ENCODE results near the gene PSTPIP1.
"Not testable (repeated sequence)": the region's sequence is repeated elsewhere in the genome, so short reads cannot be mapped to it uniquely, and the experiment has no call there.

PSTPIP1 gene

DNA sequence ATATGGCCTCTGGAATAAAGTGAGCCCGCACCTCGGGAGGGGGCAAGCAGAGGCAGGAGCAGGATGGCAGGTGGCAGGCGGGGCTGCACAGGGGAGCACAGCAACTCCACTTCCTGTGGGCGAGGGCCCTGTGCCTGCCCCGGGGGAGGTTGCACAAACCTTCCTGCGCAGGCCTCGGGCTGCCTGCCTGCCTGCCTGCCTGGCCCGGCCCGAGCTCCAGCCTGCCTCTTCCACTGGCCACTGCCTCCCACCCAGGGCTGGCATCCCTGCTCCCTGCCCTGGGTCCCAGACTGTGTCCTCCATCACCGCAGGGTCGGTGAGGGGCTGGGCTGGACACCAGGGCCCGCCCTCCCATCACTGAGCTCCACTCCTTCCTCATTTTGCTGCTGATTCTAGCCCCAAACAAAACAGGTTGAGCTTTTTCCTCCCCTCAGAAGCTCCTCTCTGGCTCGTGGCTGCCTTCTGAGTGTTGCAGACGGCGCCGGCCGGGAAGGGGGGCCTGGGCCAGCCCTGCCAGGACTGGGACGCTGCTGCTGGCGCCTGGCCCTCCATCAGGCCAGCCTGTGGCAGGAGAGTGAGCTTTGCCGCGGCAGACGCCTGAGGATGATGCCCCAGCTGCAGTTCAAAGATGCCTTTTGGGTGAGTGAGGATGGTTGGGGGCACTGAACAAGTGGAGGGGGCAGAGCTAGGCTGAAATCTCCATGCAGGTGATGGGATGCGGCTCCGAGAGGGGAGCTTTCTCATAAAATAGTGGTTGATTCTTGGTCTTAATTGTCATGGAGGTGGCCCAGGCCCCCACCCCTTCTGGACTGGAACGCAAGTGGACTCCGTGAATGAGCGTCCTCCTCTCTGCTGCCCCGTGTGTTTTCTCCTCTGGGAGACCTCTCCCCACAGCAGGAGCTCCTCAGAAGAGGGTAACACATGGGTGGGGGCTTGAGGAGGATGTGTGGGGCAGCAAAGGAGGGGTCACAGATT lies at the start of gene PSTPIP1:
PSTPIP1 (plus strand) TSS at position 156 of the 975 bp plus-strand sequence; CDS start at position 604, 448 bp downstream.
- no peak for DNase-seq

DNA sequence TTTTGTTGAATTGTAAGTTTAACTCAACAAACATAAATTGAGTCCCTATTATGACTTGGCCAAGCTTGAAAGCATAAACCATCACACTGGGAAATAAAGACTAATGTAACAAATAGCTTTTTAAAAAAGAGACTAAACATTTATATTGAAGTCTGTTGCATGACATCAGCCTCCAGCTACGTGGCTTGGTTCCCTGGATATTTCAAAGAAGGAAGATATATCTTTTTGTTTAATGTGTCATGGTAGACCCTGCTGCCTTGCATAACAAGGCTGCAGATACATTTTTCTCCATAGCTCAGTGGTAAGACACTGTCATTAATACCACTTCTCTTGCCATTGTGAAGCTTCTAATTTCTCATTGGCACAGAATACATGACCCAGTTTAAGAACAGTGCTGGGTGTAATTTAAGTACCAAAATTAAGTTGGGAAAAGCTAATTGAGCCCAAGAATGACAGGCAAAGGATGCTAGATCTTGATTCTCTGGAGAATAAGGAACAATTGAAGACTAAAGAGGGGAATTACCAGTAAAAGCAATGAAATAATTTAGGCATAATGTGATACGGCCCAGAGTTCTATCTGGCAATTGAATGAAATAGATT lies 49.3 kb upstream of the PSTPIP1 start:
- no peak for DNase-seq

DNA sequence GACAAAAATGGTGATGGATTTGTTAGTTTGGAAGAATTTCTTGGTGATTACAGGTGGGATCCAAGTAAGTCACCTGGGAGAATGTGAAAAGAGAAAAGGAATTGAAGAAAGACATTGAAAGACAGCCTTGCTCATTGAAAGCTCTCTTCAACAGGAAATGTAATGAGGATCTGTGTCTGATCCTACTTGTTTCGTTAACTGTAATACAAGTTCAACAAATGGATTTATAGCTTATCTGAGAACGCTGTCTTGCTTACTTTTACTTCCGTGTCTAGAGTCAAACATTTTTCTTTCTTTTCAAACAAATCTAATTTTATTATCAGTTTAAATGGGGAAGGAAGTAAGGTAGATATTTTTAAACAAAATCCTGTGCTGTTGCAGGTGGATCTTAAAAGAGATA lies 47.5 kb upstream of the PSTPIP1 start:
- DNase-seq = no peak

DNA sequence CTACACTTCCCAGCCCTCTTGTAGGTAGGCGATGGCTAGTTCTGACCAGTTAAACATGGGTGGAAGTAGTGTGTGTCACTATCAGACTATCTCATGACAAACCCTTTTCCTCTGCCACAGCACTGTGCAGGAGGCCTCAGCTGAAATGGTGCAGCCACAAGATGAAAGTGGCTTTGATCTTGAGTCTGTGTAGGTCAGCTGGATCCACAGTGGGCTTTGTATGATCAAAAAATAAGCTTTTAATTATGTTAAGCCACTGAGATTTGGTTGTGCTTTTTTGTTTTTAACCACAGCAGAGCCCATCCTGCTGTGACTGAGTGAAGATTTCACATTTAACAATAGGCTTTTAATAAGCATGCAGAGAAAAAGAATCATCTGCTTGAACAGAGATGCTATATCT lies 43.7 kb upstream of the PSTPIP1 start:
- DNase-seq = no peak

DNA sequence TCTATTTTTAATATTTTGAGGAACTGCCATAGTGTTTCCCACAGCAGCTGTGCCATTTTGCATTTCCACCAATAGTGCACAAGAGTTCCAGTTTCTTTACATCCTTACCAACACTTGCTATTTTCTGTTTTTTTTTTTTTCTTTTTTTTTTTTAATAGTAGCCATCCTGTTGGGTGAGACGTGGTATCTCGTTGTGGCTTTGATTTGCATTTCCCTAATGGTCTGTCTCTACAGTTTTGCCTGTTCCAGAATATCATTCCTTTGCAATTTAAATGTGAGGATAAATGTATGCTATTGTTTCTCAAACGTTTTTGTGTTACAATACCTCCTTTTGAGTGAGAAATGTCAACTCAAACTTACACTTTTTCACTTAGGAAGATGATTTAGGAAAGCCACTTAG lies 41.0 kb upstream of the PSTPIP1 start:
- no peak for DNase-seq

DNA sequence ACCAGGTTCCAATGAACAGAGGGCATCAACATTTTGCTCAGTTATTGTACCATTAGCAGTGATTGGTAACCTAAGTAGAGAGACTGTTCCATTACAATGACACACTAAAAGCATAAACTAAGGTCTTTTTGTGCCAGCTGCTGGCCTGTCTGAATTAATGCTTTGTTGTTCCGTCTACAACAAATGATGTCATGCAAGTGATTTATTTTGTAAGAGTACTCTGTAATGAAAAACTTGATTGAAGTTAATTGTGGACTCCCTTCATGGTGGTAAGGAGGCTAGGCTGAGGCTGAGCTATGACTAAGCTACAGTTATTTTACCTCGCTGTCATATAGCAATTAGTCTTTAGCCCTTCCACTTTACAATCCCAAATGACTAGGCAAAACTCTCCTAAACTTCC lies 40.2 kb upstream of the PSTPIP1 start:
- DNase-seq = no peak

DNA sequence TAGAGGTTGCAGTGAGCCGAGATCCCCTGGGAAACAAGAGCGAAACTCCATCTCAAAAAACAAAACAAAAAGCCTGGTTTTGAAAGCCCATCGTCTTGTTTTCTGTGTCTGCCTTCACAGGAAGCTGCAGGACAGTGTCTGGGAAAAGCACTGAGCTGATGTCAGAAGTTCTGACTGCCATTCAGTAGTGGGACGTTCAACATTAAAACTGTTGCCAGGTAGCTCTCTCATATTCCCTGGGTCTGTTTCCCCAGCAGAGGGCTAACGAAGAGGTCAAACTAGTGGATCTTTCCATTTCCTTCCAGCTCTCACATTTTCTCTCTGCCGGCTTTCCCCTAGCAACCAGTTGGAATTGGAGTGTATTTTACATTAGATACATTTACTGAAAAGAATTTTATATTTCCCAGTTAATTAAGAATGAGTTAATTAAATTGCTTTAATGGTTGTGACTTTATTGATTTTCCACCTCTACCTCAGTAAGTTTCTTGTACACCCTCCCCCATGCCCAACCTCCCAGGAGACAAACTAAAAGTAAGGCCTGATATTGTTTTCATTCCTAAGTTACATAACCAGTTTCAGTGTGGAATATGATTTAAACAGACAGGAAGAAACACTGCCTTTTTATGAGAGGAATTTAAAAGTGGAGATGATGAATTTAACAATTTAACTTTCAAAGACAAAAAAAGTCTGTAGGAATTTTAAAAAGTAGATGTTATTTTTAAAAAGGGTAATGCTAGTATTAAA lies 33.5 kb upstream of the PSTPIP1 start:
- DNase-seq = no peak

DNA sequence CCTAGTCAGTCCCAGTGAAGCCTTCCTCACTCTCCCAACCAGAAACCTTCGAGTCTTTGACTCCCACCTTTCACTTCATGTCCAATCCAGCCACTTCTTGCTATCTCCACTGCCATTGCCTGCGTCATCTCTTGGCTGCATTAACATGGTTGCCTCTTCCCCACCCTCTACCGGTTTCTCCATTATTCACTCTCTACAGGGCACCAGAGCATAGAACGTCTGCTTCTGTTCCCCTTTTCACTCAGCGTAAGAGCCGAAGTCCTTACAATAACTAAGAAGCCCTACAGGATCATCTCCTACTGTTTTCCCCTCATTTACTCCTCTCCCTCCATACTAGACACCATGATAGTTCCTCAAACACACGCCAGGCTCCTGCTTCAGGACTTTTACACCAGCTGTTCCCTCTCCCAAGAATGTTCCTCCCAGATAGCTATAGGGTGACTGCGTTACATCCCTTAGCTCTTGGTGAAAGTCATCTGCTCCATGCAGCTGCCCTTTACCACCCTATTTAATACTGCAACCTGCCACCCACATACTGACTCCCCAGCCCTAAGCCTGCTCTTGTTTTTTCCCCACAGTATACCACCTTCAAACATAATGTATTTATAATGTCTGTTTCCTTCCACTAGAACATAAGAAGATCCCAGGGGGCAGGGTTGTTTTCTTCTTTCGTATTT lies 32.5 kb upstream of the PSTPIP1 start:
- no peak for DNase-seq

DNA sequence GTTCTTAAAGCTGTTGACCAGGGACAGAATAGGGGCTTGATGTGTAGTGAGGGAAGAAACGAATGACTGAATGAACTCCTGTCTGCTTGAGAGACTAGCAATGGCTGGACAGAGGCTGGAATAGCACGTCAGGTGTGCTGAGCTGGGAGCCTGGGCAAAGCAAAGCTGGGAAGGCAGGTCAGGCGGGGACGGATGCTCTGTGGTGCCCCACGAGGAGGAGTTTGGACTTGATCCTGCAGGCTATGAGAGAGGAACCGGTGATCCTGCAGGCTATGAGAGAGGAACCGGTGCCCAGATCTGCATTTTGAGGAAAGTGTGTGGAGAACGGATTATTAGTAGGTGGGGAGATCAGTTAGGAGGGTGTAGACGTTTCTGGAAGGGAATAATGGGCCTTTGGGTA lies 31.3 kb upstream of the PSTPIP1 start:
- no peak for DNase-seq

DNA sequence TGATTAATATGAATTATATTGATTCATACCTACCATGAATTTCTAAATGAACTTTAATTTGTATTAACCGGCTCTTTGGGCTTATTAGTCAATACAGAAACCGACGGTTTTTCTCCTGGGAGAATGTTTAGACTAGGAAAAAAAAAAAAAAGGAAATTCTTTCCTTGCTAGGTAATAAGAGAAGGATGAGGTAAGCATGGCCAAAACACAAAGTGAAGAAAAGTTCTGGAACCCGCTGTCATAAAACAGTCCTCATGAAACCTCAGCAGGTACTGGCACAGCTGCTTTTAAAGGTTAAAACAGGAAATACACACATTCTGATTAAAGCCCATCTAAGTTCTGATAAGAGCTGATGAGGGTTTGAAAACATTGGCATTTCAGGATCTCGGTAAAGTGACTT lies 30.8 kb upstream of the PSTPIP1 start:
- DNase-seq = no peak

DNA sequence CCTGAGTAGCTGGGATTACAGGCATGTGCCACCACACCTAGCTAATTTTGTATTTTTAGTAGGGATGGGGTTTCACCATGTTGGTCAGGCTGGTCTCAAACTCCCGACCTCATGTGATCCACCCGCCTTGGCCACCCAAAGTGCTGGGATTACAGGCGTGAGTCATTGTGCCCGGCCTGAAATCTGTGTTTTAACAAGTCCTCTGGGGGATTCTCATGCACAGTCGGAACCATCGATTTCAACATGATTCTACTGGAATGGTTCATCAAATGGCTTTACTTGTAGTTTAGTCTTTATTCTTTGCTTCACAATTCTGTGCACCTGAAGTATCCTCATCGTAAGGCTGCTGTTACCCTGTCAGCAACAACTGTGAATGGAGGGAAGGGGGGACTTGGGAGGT lies 28.9 kb upstream of the PSTPIP1 start:
- DNase-seq = not testable (repeated sequence)

DNA sequence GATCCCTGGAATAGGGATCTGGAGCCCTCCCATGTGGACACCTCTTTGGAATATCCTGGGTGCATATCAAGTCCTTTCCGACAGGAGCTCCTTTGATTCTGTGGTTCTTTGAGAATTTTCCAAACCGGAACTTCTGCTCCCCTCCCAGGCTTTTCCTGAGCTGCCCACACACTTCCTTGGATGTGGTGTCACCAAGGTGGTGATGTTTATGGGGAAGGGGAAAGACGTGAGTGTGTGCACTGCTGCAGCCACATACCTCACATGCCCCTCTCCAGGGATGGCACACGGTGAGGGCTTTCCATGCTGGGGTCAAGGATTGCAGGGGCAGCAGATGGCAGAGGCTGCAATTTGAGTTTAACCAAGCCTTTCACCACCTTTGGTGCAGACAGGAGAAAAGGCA lies 27.9 kb upstream of the PSTPIP1 start:
- DNase-seq = no peak

DNA sequence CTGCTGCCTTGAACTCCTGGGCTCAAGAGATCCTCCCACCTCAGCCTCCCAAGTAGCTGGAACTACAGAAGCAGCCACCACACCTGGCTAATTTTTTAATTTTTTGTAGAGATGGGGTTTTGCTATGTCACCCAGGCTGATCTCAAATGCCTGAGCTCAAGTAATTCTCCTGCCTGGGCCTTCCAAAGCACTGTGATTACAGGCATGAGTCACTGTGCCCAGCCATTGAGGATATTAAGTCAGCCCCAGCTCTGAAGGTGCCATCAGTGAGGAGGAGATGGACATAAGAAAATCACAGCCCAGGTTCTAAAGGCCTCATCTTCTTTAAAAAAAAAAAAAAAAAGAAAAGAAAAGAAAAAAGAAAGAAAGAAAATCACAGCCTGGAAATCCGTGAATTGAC lies 26.6 kb upstream of the PSTPIP1 start:
- no peak for DNase-seq

DNA sequence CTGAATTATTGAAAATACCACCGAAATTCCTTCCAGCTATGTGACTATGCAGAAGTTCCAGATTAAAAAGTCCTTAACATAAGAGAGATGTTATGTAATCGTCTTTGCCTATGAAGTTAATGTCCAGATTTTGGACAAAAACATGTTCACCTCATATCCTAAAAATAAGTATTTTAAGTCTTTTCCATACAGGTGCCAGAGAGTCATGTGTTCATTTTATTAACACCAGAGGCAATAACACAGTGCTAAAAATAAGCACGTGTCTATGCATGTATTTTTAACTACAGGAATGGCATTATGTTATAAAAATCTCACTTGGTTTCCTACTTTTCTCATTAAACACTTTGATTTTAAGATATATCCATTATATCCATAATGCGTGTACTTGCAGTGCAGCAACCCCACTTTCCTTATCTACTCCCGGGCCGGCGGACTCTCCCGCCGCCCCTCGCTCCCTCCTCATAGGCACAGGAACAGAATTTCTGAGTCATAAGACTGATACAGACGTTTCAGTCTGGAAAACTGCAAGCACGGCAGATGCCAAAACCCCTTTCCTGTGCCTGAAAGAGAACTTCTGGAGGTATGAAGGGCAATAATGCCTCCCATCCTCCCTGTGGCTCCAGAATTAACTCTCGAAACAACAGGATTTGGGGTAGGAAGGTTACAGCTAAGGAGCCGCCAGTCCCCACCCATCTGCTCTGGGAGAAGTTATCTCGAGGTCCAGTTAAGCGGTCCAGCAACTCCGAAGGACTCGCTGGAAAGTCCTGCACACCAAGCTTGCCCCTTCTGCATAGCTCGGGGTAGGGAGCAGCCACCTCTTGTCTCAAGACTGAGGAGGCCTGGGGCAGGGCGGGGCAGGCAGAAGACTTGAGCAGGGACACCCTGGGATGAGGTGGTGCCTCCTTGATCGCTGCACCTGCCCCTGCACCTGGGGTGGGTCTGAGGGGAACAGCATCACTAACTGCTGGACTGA lies 22.3 kb upstream of the PSTPIP1 start:
- no peak for DNase-seq

DNA sequence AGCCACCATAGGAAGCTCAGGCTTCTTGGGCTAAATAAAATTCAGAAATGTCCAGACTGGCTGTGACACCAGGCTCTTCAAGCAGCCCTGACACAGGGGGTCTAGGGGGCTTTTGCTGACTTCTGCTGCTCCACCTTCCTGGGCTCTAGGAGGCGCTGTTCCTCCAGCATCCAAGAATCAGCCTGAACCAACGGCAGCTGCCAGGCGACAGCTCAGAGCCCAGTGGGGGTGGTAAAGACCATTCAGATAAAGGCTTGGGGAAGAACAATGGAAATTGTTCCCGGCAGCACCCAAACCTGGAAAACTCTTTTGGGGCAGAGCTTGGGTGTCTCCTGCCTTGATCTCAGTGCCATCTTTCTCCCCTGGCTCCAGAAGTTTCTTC lies 21.6 kb upstream of the PSTPIP1 start:
- no peak for DNase-seq

DNA sequence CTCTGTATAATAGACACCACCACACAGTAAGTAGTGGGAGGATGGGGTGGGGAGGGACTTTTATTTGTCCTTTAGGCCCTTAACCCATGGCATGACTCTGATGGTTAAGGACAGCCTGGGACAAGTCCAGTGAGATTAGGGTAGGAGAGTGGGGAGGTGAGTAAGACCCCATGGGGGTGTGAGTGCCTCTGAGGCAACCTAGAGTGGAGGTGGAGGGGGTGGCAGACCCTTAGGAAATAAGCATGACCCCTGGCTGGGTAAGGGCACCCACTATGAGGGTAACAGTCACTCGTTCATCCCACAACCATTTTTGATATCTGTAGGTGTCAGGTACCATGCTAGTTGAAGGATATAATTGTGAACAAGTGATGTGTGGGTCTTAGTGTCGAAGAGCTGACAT lies 21.0 kb upstream of the PSTPIP1 start:
- no peak for DNase-seq

DNA sequence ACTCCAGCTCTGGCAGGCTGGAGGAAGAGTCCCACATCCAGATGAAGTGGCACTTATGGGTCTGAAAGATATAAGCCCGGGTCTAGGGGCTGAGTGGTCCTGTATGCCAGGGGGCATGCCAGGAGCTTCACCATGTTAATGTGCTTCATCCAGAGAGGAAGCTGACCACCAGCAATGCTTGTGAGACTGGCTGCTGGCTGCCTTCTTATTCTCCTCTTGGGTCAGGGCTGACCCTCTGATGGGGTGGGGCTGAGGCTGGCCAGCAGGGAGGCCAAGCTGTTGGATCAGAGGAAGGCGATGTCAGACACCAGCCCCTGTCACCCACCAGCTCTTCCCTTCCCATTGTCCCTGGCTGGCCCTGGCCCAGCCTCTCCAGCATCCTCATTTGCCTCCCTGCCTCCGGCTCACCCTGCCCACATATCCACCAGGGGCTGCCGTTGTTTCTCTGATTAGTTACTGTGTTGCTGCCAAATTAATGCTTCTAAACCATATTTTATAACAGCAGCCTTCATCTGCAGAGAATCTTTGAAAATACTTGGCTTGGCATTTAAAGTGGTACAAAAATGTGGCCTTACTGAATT lies 20.4 kb upstream of the PSTPIP1 start:
- no peak for DNase-seq

DNA sequence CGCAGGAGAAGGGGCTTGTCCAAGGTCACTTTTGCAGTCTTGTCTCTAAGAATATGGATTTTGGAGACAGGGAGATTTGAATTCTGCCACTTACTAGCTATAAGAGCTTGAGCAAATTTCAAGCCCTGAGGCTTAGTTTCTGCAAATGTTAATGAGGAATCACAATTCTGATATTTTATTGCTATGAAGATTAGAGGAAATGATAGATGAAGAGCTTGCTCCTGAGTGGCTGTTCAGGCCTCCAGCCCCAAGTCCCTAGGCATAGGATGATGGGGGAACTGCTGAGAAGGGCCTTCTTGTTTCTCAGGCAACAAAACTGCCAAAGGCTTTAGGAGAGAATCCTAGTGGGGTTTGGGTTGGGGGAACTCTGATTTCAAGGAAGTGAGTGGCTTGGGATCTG lies 18.8 kb upstream of the PSTPIP1 start:
- no peak for DNase-seq

DNA sequence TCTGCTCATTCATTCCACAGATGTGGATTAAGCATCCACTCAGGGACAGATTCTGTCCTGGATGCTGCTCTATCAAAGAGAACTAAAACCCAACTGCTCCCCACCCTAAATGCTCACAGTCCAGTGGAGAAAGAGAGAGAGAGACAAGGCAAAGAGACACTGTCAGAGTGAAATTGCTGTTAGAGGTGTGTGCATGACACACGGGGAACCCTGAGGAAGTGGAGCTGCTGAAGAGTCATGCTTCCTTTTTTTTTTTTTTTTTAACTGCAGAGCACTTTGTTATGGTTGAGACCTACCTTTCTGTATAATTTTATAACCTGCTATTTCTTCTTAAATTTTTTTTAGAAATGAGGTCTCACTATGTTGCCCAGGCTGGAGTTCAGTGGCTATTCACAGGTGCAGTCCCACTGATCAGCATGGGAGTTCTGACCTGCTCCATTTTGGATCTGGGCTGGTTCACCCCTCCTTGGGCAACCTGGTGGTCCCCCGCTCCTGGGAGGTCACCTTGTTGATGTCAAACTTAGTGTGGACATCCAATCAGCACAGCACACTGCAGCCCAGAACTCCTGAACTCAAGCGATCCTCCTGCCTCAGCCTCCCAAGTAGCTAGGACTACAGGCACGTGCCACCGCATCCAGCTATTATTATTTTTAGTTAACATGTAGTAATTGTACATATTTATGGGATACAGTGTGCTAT lies 18.2 kb upstream of the PSTPIP1 start:
- DNase-seq = no peak

DNA sequence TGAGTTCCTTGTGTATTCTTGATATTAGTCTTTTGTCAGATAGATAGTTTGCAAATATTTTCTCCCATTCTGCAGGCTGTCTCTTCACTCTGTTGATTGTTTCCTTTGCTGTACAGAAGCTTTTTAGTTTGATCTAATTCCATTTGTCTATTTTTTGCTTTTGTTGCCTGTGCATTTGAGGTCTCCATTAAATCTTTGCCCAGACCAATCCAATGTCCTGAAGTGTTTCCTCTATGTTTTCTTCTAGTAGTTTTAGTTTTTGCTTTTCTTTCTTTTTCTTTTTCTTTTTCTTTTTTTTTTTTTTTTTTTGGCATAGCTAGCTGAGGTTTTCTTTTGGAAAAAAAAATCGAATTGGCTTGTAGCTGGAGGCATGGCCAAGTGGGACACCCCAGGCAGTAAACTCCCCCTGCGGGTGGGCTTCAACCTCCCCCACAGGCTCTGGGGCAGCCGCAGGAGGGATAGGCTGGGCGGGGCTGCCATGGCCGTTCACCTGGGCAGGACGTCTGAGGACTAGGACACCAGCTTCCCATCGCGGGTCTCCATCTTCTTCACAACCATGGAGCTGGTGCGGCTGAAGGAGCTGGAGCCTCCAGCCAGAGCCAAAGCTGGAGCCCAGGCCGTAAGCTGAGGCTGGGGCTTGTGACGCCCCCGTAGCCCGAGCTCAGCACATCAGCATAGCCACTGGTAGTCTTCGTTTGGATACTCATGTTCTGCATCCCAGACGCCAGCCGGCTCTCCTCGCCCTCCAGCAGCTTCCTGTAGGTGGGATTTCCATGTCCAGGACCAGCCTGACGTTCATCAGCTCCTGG lies 16.2 kb upstream of the PSTPIP1 start:
- DNase-seq = no peak
